Measurements from ENCODE around the gene NKX1-2.

DNA sequence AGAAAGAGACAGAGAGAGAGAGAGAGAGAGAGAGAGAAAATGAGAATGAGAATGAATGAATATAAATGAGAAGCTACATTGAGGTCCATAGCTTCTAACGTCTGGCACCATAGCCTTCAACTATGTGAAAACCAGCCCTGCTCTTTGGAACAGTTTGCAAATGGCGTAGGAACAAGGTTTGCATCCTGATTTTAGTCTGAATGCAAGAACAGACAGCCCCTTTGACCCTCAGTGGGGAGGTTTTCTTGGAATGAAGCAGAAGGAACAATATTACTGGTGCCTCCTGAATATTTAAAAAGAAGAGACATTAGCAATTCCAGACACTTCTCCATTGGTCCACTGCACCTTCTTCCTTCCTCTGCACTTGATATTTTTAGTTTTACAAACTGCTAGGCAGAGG is 34.8 kb upstream of the NKX1-2 start:
- TF ChIP-seq ETV6 (CRISPR knock-in tag; IDR thresholded peaks at IDR 0.05) (no peak), CTCF (IDR thresholded peaks at IDR 0.05) (no peak)
- TF ChIP-seq, protein P1, sequence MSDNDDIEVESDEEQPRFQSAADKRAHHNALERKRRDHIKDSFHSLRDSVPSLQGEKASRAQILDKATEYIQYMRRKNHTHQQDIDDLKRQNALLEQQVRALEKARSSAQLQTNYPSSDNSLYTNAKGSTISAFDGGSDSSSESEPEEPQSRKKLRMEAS (CRISPR knock-in tag; IDR thresholded peaks at IDR 0.05) = no peak
